ENCODE data around the gene CTNND2. TPM values are rescaled to one million over a fixed set of nuclear protein-coding genes. Genes with fewer than 3 reads are reported as not detected.

CTNND2 gene
- total and polyA plus RNA-seq, 9 of the 15 experiments (the other 6 are each of a cell fraction or from before 2014, with no cell fraction given), result 0.03 to 0.35 TPM; not detected in 7

DNA sequence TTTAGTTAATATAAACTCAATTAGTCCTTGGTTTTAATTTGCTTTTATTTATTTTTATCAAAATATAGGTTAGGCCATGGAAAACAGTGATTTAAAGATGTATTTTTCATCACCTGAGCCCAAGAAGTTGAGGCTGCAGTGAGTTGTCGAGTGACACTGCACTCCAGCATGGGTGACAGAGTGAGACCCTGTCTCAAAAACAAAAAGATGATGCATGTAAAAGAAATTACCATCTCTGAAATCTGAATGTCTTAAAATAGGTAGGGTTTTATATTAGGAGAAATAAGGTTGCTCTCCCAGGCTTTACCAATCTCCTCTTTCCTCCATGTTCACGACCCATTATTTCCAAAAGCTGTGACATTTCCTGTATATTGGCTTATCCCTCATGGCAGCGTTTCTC lies 980.9 kb downstream of the CTNND2 start:
- H2AFZ ChIP-seq (ENCODE audit: low read depth, low read length), result no peak overlapping the region
- no peak for DNase-seq (ENCODE audit: extremely low read depth in 1 of 4, low spot score in 3 of 4)
- in situ Hi-C loops (cut with MboI), result no loop called here
- no peak overlapping the region for H3K4me3 ChIP-seq
- no peak for ATAC-seq
- H3K9me3 ChIP-seq (replicated peaks; ENCODE audit: control insufficient read depth, insufficient read depth, low read depth, low read length), result no peaks in the 10 kb centered on the region
- no peaks in the 10 kb centered on the region for H3K36me3 ChIP-seq (ENCODE audit: control insufficient read depth, insufficient read depth, low read length)
- H3K79me2 ChIP-seq (ENCODE audit: control insufficient read depth, insufficient read depth, low read length), result no peaks in the 10 kb centered on the region
- FAIRE-seq, result no peak
- H3K9me1 ChIP-seq (ENCODE audit: control insufficient read depth, insufficient read depth, low read length), result no peaks in the 10 kb centered on the region
- no peak overlapping the region for H3K27ac ChIP-seq (ENCODE audit: extremely low read depth, low read depth, low read length)
- ChIA-PET CTCF (ENCODE audit: low intra/inter-chr PET ratio) (no interaction called here), POLR2A (no interaction called here)
- H3K4me1 ChIP-seq (replicated peaks in 1 of 2; ENCODE audit: control insufficient read depth in 2 of 2, insufficient read depth in 2 of 2, low read length in 2 of 2), result no peaks in the 10 kb centered on the region
- no peaks in the 10 kb centered on the region; a peak in 1 of 5 replicates for H3K27me3 ChIP-seq (ENCODE audit: control insufficient read depth in 2 of 2, insufficient read depth in 2 of 2, low read length in 2 of 2)
- WGBS (ENCODE audit: insufficient coverage, low coverage, missing lambda C conversion rate), result 0% methylated on average over 3 of the region's 3 CpGs
- no peak overlapping the region for H3K4me2 ChIP-seq (ENCODE audit: insufficient read depth, low read length)
- no peaks in the 10 kb centered on the region for H4K20me1 ChIP-seq (replicated peaks; ENCODE audit: control insufficient read depth, insufficient read depth, low read length)
- BruUV-seq (replicated peaks), result no TSS peak
- H3K9ac ChIP-seq (ENCODE audit: insufficient read depth in 1 of 2, low read depth in 2 of 2, low read length in 2 of 2), result no peak overlapping the region
- intact Hi-C loops (cut with micrococcal nuclease), result no loop called here
- no peak for TF ChIP-seq XRCC3 (IDR thresholded peaks at IDR 0.05)
- TF ChIP-seq, protein P1, sequence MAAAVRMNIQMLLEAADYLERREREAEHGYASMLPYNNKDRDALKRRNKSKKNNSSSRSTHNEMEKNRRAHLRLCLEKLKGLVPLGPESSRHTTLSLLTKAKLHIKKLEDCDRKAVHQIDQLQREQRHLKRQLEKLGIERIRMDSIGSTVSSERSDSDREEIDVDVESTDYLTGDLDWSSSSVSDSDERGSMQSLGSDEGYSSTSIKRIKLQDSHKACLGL (CRISPR knock-in tag; IDR thresholded peaks at IDR 0.05; ENCODE audit: borderline replicate concordance, poor library complexity, severe bottlenecking), result no peak
- TF ChIP-seq, protein P2, sequence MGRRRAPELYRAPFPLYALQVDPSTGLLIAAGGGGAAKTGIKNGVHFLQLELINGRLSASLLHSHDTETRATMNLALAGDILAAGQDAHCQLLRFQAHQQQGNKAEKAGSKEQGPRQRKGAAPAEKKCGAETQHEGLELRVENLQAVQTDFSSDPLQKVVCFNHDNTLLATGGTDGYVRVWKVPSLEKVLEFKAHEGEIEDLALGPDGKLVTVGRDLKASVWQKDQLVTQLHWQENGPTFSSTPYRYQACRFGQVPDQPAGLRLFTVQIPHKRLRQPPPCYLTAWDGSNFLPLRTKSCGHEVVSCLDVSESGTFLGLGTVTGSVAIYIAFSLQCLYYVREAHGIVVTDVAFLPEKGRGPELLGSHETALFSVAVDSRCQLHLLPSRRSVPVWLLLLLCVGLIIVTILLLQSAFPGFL (CRISPR knock-in tag; IDR thresholded peaks at IDR 0.05), result no peak
- no peak for TF ChIP-seq HIVEP1 (CRISPR knock-in tag; IDR thresholded peaks at IDR 0.05)
- TF ChIP-seq ZNF76 (CRISPR knock-in tag; IDR thresholded peaks at IDR 0.05; ENCODE audit: borderline replicate concordance), result no peak
- no peak for TF ChIP-seq MBD2 (IDR thresholded peaks at IDR 0.05; ENCODE audit: borderline replicate concordance, low read depth)
- TF ChIP-seq, protein P3, sequence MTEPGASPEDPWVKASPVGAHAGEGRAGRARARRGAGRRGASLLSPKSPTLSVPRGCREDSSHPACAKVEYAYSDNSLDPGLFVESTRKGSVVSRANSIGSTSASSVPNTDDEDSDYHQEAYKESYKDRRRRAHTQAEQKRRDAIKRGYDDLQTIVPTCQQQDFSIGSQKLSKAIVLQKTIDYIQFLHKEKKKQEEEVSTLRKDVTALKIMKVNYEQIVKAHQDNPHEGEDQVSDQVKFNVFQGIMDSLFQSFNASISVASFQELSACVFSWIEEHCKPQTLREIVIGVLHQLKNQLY (CRISPR knock-in tag; conservative IDR thresholded peaks at IDR 0.05), result no peak
- no peak for TF ChIP-seq ZNF274 (IDR thresholded peaks at IDR 0.05; ENCODE audit: borderline replicate concordance, low read depth, low read length)
- no peak for TF ChIP-seq PTRF (tag; IDR thresholded peaks at IDR 0.05)
- TF ChIP-seq, protein P4, sequence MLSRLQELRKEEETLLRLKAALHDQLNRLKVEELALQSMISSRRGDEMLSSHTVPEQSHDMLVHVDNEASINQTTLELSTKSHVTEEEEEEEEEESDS (CRISPR knock-in tag; IDR thresholded peaks at IDR 0.05), result no peak
- TF ChIP-seq, protein P5, sequence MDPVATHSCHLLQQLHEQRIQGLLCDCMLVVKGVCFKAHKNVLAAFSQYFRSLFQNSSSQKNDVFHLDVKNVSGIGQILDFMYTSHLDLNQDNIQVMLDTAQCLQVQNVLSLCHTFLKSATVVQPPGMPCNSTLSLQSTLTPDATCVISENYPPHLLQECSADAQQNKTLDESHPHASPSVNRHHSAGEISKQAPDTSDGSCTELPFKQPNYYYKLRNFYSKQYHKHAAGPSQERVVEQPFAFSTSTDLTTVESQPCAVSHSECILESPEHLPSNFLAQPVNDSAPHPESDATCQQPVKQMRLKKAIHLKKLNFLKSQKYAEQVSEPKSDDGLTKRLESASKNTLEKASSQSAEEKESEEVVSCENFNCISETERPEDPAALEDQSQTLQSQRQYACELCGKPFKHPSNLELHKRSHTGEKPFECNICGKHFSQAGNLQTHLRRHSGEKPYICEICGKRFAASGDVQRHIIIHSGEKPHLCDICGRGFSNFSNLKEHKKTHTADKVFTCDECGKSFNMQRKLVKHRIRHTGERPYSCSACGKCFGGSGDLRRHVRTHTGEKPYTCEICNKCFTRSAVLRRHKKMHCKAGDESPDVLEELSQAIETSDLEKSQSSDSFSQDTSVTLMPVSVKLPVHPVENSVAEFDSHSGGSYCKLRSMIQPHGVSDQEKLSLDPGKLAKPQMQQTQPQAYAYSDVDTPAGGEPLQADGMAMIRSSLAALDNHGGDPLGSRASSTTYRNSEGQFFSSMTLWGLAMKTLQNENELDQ (CRISPR knock-in tag; IDR thresholded peaks at IDR 0.05; ENCODE audit: borderline replicate concordance), result no peak
- TF ChIP-seq ZNF431 (CRISPR knock-in tag; IDR thresholded peaks at IDR 0.05), result no peak

All from K562 (cell line).